ENCODE data around the gene ADCY10. TPM values are rescaled to one million over a fixed set of nuclear protein-coding genes. Genes with fewer than 3 reads are reported as not detected.

The ADCY10 gene
- total RNA-seq, 2 experiments from 2014 or later, result not detected

GRCh38 chr1:167784876-167785550 is 128.9 kb downstream of the ADCY10 start:
- Mint-ChIP-seq H3K27ac (no peak overlapping the region), H3K36me3 (ENCODE audit: low read depth) (no peaks in the 10 kb centered on the region)

GRCh38 chr1:167782946-167783345 is 131.0 kb downstream of the ADCY10 start:
- CTCF ChIA-PET, result interaction anchor here (1.1 kb wide), 1 partner anchor 14 kb away, joined by 3 read pairs; no protein-coding TSS in a partner anchor
- no peaks in the 10 kb centered on the region for H3K27me3 Mint-ChIP-seq (ENCODE audit: low read depth)

More at GRCh38 chr1:167784876-167785550, 128.9 kb downstream of the ADCY10 start:
- ATAC-seq, result no peak
- H3K9me3 Mint-ChIP-seq (ENCODE audit: insufficient read depth), result no peaks in the 10 kb centered on the region
- no peaks in the 10 kb centered on the region for H3K27me3 Mint-ChIP-seq (ENCODE audit: low read depth)
- peaks cover 5% of the 10 kb centered on the region for H3K4me1 Mint-ChIP-seq (ENCODE audit: low read depth)
- CTCF ChIA-PET, result no interaction called here
- POLR2A ChIA-PET, result interaction anchor here (0.6 kb wide), 1 partner anchor 151 kb away, joined by 3 read pairs; no protein-coding TSS in a partner anchor
- H3K4me3 Mint-ChIP-seq, result no peak overlapping the region
- no peak for DNase-seq

GRCh38 chr1:167781558-167781957 is 132.4 kb downstream of the ADCY10 start:
- H3K4me3 Mint-ChIP-seq, result no peak overlapping the region
- H3K27me3 Mint-ChIP-seq (ENCODE audit: low read depth), result no peaks in the 10 kb centered on the region
- H3K4me1 Mint-ChIP-seq (ENCODE audit: low read depth), result peaks cover 15% of the 10 kb centered on the region
- no peak for DNase-seq
- ATAC-seq, result no peak
- ChIA-PET CTCF (interaction anchor here (0.7 to 1.3 kb wide), 2 partner anchors 21 to 226 kb away, joined by 3 read pairs; no protein-coding TSS in a partner anchor), POLR2A (no interaction called here)
- no peak overlapping the region for H3K27ac Mint-ChIP-seq
- no peaks in the 10 kb centered on the region for H3K9me3 Mint-ChIP-seq (ENCODE audit: insufficient read depth)
- H3K36me3 Mint-ChIP-seq (ENCODE audit: low read depth), result peaks cover 8% of the 10 kb centered on the region

More at GRCh38 chr1:167782946-167783345, 131.0 kb downstream of the ADCY10 start:
- no peak overlapping the region for H3K27ac Mint-ChIP-seq
- peaks cover 5% of the 10 kb centered on the region for H3K4me1 Mint-ChIP-seq (ENCODE audit: low read depth)
- H3K36me3 Mint-ChIP-seq (ENCODE audit: low read depth), result peaks cover 2% of the 10 kb centered on the region
- no peak for ATAC-seq
- no peak for DNase-seq
- H3K4me3 Mint-ChIP-seq, result no peak overlapping the region
- POLR2A ChIA-PET, result no interaction called here
- no peaks in the 10 kb centered on the region for H3K9me3 Mint-ChIP-seq (ENCODE audit: insufficient read depth)

- peaks cover 10% of the 10 kb centered on the region for H3K4me1 Mint-ChIP-seq (ENCODE audit: low read depth)
- H3K27ac Mint-ChIP-seq, result no peak overlapping the region
- DNase-seq, result no peak
- H3K27me3 Mint-ChIP-seq (ENCODE audit: low read depth), result no peaks in the 10 kb centered on the region
- peaks cover 8% of the 10 kb centered on the region for H3K36me3 Mint-ChIP-seq (ENCODE audit: low read depth)
- POLR2A ChIA-PET, result no interaction called here
- no peak for ATAC-seq
- CTCF ChIA-PET, result interaction anchor here (1.1 kb wide), 1 partner anchor 15 kb away, joined by 4 read pairs; no protein-coding TSS in a partner anchor
- no peaks in the 10 kb centered on the region for H3K9me3 Mint-ChIP-seq (ENCODE audit: insufficient read depth)
- no peak overlapping the region for H3K4me3 Mint-ChIP-seq
These were observed 136.7 kb downstream of the ADCY10 start for GRCh38 chr1:167777269-167777650.

- ChIA-PET POLR2A (no interaction called here), CTCF (interaction anchor here (0.9 to 1.1 kb wide), 3 partner anchors 15 to 306 kb away, joined by 3 to 4 read pairs (median 3); no protein-coding TSS in a partner anchor)
- Mint-ChIP-seq H3K9me3 (ENCODE audit: insufficient read depth) (no peaks in the 10 kb centered on the region), H3K4me3 (no peak overlapping the region), H3K36me3 (ENCODE audit: low read depth) (peaks cover 8% of the 10 kb centered on the region), H3K27me3 (ENCODE audit: low read depth) (no peaks in the 10 kb centered on the region), H3K27ac (no peak overlapping the region), H3K4me1 (ENCODE audit: low read depth) (peaks cover 10% of the 10 kb centered on the region)
- ATAC-seq (no peak), DNase-seq (no peak)
These were observed 137.2 kb downstream of the ADCY10 start for GRCh38 chr1:167776616-167777268.

- CTCF ChIA-PET, result interaction anchor here (0.9 to 1.1 kb wide), 3 partner anchors 14 to 306 kb away, joined by 3 to 4 read pairs (median 3); no protein-coding TSS in a partner anchor
- Mint-ChIP-seq H3K27ac (no peak overlapping the region), H3K36me3 (ENCODE audit: low read depth) (peaks cover 8% of the 10 kb centered on the region), H3K27me3 (ENCODE audit: low read depth) (no peaks in the 10 kb centered on the region), H3K4me3 (no peak overlapping the region), H3K9me3 (ENCODE audit: insufficient read depth) (no peaks in the 10 kb centered on the region), H3K4me1 (ENCODE audit: low read depth) (peaks cover 10% of the 10 kb centered on the region)
- DNase-seq, result no peak
- POLR2A ChIA-PET, result no interaction called here
- no peak for ATAC-seq
These were observed 137.8 kb downstream of the ADCY10 start for GRCh38 chr1:167776151-167776550.

DNA sequence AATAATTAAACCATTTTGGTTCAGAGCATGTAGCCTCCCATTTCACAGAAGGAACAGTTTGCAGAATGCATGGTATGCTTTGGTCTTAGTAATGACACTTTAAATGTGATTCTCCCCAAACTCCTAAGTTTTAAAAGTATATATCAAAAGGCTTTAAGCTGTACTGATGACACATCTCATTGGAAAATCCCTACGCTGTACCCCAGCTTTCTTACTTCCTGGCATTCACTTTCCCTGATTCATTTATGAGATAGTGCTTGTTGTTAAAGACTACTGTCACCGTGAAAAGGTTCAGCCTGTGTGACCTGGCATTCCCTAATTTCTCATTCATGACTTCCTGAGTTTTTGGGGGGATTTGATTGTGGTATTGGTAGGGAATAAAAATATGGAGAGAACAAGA is 138.8 kb downstream of the ADCY10 start:
- ATAC-seq (no peak), DNase-seq (no peak)
- H3K9me3 Mint-ChIP-seq (ENCODE audit: insufficient read depth), result no peaks in the 10 kb centered on the region
- ChIA-PET POLR2A (interaction anchor here (0.6 kb wide), 1 partner anchor 35 kb away, joined by 3 read pairs; no protein-coding TSS in a partner anchor), CTCF (interaction anchor here (1.5 kb wide), 1 partner anchor 59 kb away, joined by 3 read pairs; no protein-coding TSS in a partner anchor)
- no peaks in the 10 kb centered on the region for H3K27me3 Mint-ChIP-seq (ENCODE audit: low read depth)
- peaks cover 11% of the 10 kb centered on the region for H3K36me3 Mint-ChIP-seq (ENCODE audit: low read depth)
- H3K4me3 Mint-ChIP-seq, result no peak overlapping the region
- peaks cover 10% of the 10 kb centered on the region for H3K4me1 Mint-ChIP-seq (ENCODE audit: low read depth)
- H3K27ac Mint-ChIP-seq, result no peak overlapping the region

GRCh38 chr1:167774710-167775109 is 139.2 kb downstream of the ADCY10 start:
- Mint-ChIP-seq H3K4me1 (ENCODE audit: low read depth) (peaks cover 10% of the 10 kb centered on the region), H3K4me3 (no peak overlapping the region), H3K27ac (no peak overlapping the region), H3K9me3 (ENCODE audit: insufficient read depth) (no peaks in the 10 kb centered on the region), H3K27me3 (ENCODE audit: low read depth) (no peaks in the 10 kb centered on the region), H3K36me3 (ENCODE audit: low read depth) (peaks cover 14% of the 10 kb centered on the region)
- ChIA-PET CTCF (interaction anchor here (1.5 kb wide), 1 partner anchor 59 kb away, joined by 3 read pairs; no protein-coding TSS in a partner anchor), POLR2A (interaction anchor here (0.6 kb wide), 1 partner anchor 35 kb away, joined by 3 read pairs; no protein-coding TSS in a partner anchor)
- ATAC-seq (no peak), DNase-seq (no peak)

- H3K27ac Mint-ChIP-seq, result no peak overlapping the region
- DNase-seq, result no peak
- H3K4me1 Mint-ChIP-seq (ENCODE audit: low read depth), result peaks cover 10% of the 10 kb centered on the region
- CTCF ChIA-PET, result interaction anchor here (1.6 kb wide), 1 partner anchor 12 kb away, joined by 4 read pairs; no protein-coding TSS in a partner anchor
- no peaks in the 10 kb centered on the region for H3K9me3 Mint-ChIP-seq (ENCODE audit: insufficient read depth)
- H3K36me3 Mint-ChIP-seq (ENCODE audit: low read depth), result peaks cover 15% of the 10 kb centered on the region
- no peaks in the 10 kb centered on the region for H3K27me3 Mint-ChIP-seq (ENCODE audit: low read depth)
- ATAC-seq, result no peak
- POLR2A ChIA-PET, result no interaction called here
- H3K4me3 Mint-ChIP-seq, result no peak overlapping the region
These were observed 140.4 kb downstream of the ADCY10 start for GRCh38 chr1:167773516-167773915.

DNA sequence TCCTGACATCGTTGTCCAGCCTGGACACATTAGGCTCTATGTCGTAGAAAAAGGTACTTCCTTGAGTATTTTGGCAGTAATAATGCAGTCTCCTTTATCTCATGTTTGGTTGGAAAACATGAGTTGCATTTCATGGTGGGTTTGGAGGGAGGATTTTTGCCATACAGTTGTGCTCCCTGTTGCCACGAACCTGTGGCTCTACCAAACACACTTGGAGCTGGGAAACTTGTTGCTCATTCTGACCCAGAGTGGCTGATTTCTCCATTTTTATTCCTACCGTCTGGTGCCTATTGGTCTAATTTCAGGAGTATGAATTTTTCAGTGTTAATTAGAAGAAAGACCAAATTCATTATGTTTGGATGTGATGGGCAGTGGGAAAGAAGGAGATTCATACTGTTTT is 141.5 kb downstream of the ADCY10 start:
- DNase-seq, result no peak
- Mint-ChIP-seq H3K4me1 (ENCODE audit: low read depth) (peaks cover 15% of the 10 kb centered on the region), H3K36me3 (ENCODE audit: low read depth) (peaks cover 12% of the 10 kb centered on the region), H3K9me3 (ENCODE audit: insufficient read depth) (no peaks in the 10 kb centered on the region), H3K27ac (no peak overlapping the region), H3K27me3 (ENCODE audit: low read depth) (no peaks in the 10 kb centered on the region), H3K4me3 (no peak overlapping the region)
- ATAC-seq, result no peak
- POLR2A ChIA-PET, result no interaction called here
- CTCF ChIA-PET, result interaction anchor here (1.6 kb wide), 1 partner anchor 11 kb away, joined by 4 read pairs; no protein-coding TSS in a partner anchor

- peaks cover 6% of the 10 kb centered on the region for H3K4me1 Mint-ChIP-seq (ENCODE audit: low read depth)
- no peak overlapping the region for H3K4me3 Mint-ChIP-seq
- no peaks in the 10 kb centered on the region for H3K27me3 Mint-ChIP-seq (ENCODE audit: low read depth)
- H3K9me3 Mint-ChIP-seq (ENCODE audit: insufficient read depth), result no peaks in the 10 kb centered on the region
- DNase-seq (no peak), ATAC-seq (no peak)
- ChIA-PET CTCF (interaction anchor here (0.7 kb wide), 1 partner anchor 11 kb away, joined by 3 read pairs; no protein-coding TSS in a partner anchor), POLR2A (no interaction called here)
- H3K27ac Mint-ChIP-seq, result no peak overlapping the region
- H3K36me3 Mint-ChIP-seq (ENCODE audit: low read depth), result peaks cover 8% of the 10 kb centered on the region
These were observed 143.8 kb downstream of the ADCY10 start for GRCh38 chr1:167770127-167770526.

DNA sequence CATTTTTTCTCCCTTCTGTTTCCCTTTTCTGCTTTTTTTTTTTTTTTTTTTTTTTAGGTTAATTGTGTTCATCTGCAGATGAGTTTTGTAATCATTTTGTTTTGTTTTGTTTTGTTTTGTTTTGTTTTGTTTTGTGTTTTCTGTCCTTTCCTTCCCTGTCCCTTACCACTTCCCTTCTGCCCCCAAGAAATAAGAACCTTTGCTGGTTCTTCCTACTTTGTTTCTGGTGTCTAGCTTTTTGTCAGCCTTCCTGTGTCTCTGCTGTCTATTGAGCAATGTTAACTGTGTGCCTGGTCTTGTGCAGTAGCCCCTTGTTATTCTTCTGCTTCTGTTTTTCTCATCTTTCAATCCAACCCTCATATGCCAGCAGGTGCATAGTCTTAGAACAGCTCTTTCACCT is 146.2 kb downstream of the ADCY10 start:
- H3K27me3 Mint-ChIP-seq (ENCODE audit: low read depth), result no peaks in the 10 kb centered on the region
- H3K27ac Mint-ChIP-seq, result no peak overlapping the region
- CTCF ChIA-PET, result interaction anchor here (1.0 to 1.1 kb wide), 3 partner anchors 12 to 315 kb away, joined by 3 read pairs; no protein-coding TSS in a partner anchor
- H3K9me3 Mint-ChIP-seq (ENCODE audit: insufficient read depth), result no peaks in the 10 kb centered on the region
- H3K36me3 Mint-ChIP-seq (ENCODE audit: low read depth), result peaks cover 8% of the 10 kb centered on the region
- ATAC-seq (no peak), DNase-seq (no peak)
- no peak overlapping the region for H3K4me3 Mint-ChIP-seq
- H3K4me1 Mint-ChIP-seq (ENCODE audit: low read depth), result peaks cover 9% of the 10 kb centered on the region
- POLR2A ChIA-PET, result no interaction called here
